Measurements from ENCODE around the gene CLEC9A.
A peak's percentile ranks its signal among the peaks of the same experiment; 100 is the strongest.
"Not testable (repeated sequence)": the region's sequence is repeated elsewhere in the genome, so short reads cannot be mapped to it uniquely, and the experiment has no call there.

The CLEC9A gene

GRCh38 chr12:10021342-10021741 lies 9.1 kb upstream of the CLEC9A start:
- ChIA-PET POLR2A (no interaction called here), CTCF (interaction anchor here (1.0 to 1.2 kb wide), 2 partner anchors 12 to 111 kb away, joined by 3 to 4 read pairs; no protein-coding TSS in a partner anchor)
- H3K27ac ChIP-seq (ENCODE audit: extremely low read depth, low read depth, low read length), result no peak overlapping the region
- H3K36me3 ChIP-seq (ENCODE audit: control insufficient read depth in 2 of 2, insufficient read depth in 1 of 2, low read length in 2 of 2), result no peaks in the 10 kb centered on the region
- no peak overlapping the region for H3K4me3 ChIP-seq (ENCODE audit: low read depth, low read length)
- no peaks in the 10 kb centered on the region for H3K4me1 ChIP-seq (ENCODE audit: control insufficient read depth, insufficient read depth, low read length)
- TF ChIP-seq SP7 (tag by site-specific recombination; IDR thresholded peaks at IDR 0.05), result no peak
- no peak for TF ChIP-seq ZBTB21 (tag by site-specific recombination; IDR thresholded peaks at IDR 0.05)
- TF ChIP-seq ZEB2 (tag by site-specific recombination; IDR thresholded peaks at IDR 0.05), result no peak
- TF ChIP-seq ZBTB44 (tag by site-specific recombination; IDR thresholded peaks at IDR 0.05), result no peak
- TF ChIP-seq KLF17 (tag by site-specific recombination; IDR thresholded peaks at IDR 0.05), result no peak
- no peaks in the 10 kb centered on the region for H3K9me3 ChIP-seq (ENCODE audit: control insufficient read depth, insufficient read depth, low read depth, low read length)

GRCh38 chr12:10025236-10025635 lies 5.2 kb upstream of the CLEC9A start:
- no peaks in the 10 kb centered on the region for H3K4me1 ChIP-seq (ENCODE audit: control insufficient read depth, insufficient read depth, low read length)
- H3K36me3 ChIP-seq (ENCODE audit: control insufficient read depth in 2 of 2, insufficient read depth in 1 of 2, low read length in 2 of 2), result no peaks in the 10 kb centered on the region
- H3K9me3 ChIP-seq (ENCODE audit: control insufficient read depth, insufficient read depth, low read depth, low read length), result no peaks in the 10 kb centered on the region
- CTCF ChIA-PET, result no interaction called here
- TF ChIP-seq KLF16 (tag by site-specific recombination; IDR thresholded peaks at IDR 0.05) (no peak), YY2 (tag by site-specific recombination; IDR thresholded peaks at IDR 0.05) (no peak), ZNF571 (tag by site-specific recombination; IDR thresholded peaks at IDR 0.05) (no peak), ZNF501 (tag by site-specific recombination; IDR thresholded peaks at IDR 0.05) (no peak), ZNF624 (tag by site-specific recombination; IDR thresholded peaks at IDR 0.05) (no peak), KLF1 (tag by site-specific recombination; IDR thresholded peaks at IDR 0.05) (no peak)
- H3K4me3 ChIP-seq (ENCODE audit: low read depth, low read length), result no peak overlapping the region
- POLR2A ChIA-PET, result no interaction called here
- H3K27ac ChIP-seq (ENCODE audit: extremely low read depth, low read depth, low read length), result no peak overlapping the region

- CTCF ChIA-PET; POLR2A ChIA-PET; H3K4me3 ChIP-seq (ENCODE audit: low read depth, low read length); H3K9me3 ChIP-seq (ENCODE audit: control insufficient read depth, insufficient read depth, low read depth, low read length); H3K36me3 ChIP-seq (ENCODE audit: control insufficient read depth in 2 of 2, insufficient read depth in 1 of 2, low read length in 2 of 2); H3K27ac ChIP-seq (ENCODE audit: extremely low read depth, low read depth, low read length); H3K4me1 ChIP-seq (ENCODE audit: control insufficient read depth, insufficient read depth, low read length): not testable (repeated sequence)
These were observed 3.8 kb upstream of the CLEC9A start for GRCh38 chr12:10026666-10027065.

- CTCF ChIA-PET, result interaction anchor here (1.4 kb wide), 1 partner anchor 116 kb away, joined by 5 read pairs; no protein-coding TSS in a partner anchor
- POLR2A ChIA-PET, result no interaction called here
- no peak for TF ChIP-seq REST (tag by site-specific recombination; IDR thresholded peaks at IDR 0.05)
- peak; percentile 64; the same call in 1 of the 2 replicates for TF ChIP-seq ZNF596 (tag by site-specific recombination; IDR thresholded peaks at IDR 0.05)
- TF ChIP-seq PRDM1 (tag by site-specific recombination; IDR thresholded peaks at IDR 0.05), result 0 out of 2 replicates have a peak, but pooled peaks have one; percentile 10
- no peak overlapping the region for H3K27ac ChIP-seq (ENCODE audit: extremely low read depth, low read depth, low read length)
- H3K4me3 ChIP-seq (ENCODE audit: low read depth, low read length), result no peak overlapping the region
- no peaks in the 10 kb centered on the region for H3K4me1 ChIP-seq (ENCODE audit: control insufficient read depth, insufficient read depth, low read length)
- no peaks in the 10 kb centered on the region for H3K36me3 ChIP-seq (ENCODE audit: control insufficient read depth in 2 of 2, insufficient read depth in 1 of 2, low read length in 2 of 2)
- H3K9me3 ChIP-seq (ENCODE audit: control insufficient read depth, insufficient read depth, low read depth, low read length), result no peaks in the 10 kb centered on the region
These were observed 3.2 kb upstream of the CLEC9A start for GRCh38 chr12:10027311-10027710.

Measured in HEK293 (cell line).